K562 (cell line): ENCODE results near the gene CEP192. TPM values are rescaled to one million over a fixed set of nuclear protein-coding genes. Genes with fewer than 3 reads are reported as not detected.

Experiments
- ATF7 ChIP-seq: fragments of 450-650 bp; IDR thresholded peaks from 2 replicates; pipeline ENCODE4 v1.7.1; 2014; ENCODE audit warnings: mild to moderate bottlenecking, moderate library complexity
- BMI1 ChIP-seq: fragments of 150-350 bp; IDR thresholded peaks from 2 replicates; pipeline ENCODE4 v1.6.1; 2014; ENCODE audit warnings: low read length
- BRD4 ChIP-seq: fragments of 200-600 bp; sonication (generic); IDR thresholded peaks from 2 replicates; pipeline ENCODE4 v1.6.1; 2017; ENCODE audit warnings: inconsistent platforms
- CC2D1A ChIP-seq: fragments of 450-650 bp; IDR thresholded peaks from 2 replicates; pipeline ENCODE4 v1.6.1; 2017; ENCODE audit warnings: mild to moderate bottlenecking
- ESRRB ChIP-seq: fragments of 250-450 bp; sonication (Bioruptor Pico); IDR thresholded peaks from 2 replicates; pipeline ENCODE4 v1.5.0; 2020; ENCODE audit warnings: mild to moderate bottlenecking, moderate library complexity, borderline replicate concordance
- FIP1L1 ChIP-seq: fragments of 200-400 bp; formaldehyde crosslinking; IDR thresholded peaks from 2 replicates; pipeline ENCODE4 v1.6.1; 2018; ENCODE audit warnings: mild to moderate bottlenecking, low read depth, low read length; ENCODE audit not compliant: poor library complexity, severe bottlenecking
- GTF2F1 ChIP-seq: IDR thresholded peaks from 2 replicates; pipeline ENCODE4 v1.6.1; 2011; ENCODE audit warnings: low read depth, low read length, improper control_type of control experiment
- HDAC8 ChIP-seq: fragments of 450-650 bp; IDR thresholded peaks from 2 replicates; pipeline ENCODE4 v1.6.1; 2016; ENCODE audit warnings: mild to moderate bottlenecking, missing genetic modification characterization, moderate library complexity, missing compliant biosample characterization
- HNRNPLL ChIP-seq: fragments of 200-400 bp; formaldehyde crosslinking; IDR thresholded peaks from 2 replicates; pipeline ENCODE4 v1.6.1; 2017; ENCODE audit warnings: low read length, low read depth, mild to moderate bottlenecking; ENCODE audit not compliant: poor library complexity, severe bottlenecking
- JUN ChIP-seq, 2 experiments: sonication (generic) in 1 of 2; formaldehyde crosslinking in 1 of 2; IDR thresholded peaks; 2 replicates each; pipeline versions ENCODE4 v1.6.1 to v1.8.0; 2012 to 2022; ENCODE audit warnings: borderline replicate concordance in 2 of 2, mild to moderate bottlenecking in 2 of 2, improper control_type of control experiment in 1 of 2, low read depth in 1 of 2, low read length in 1 of 2, missing genetic modification reagents in 1 of 2
- KDM4B ChIP-seq, 2 experiments: fragments of 450-650 bp in 1 of 2; sonication (generic) in 1 of 2; IDR thresholded peaks; 2 replicates each; pipeline ENCODE4 v1.6.1; 2016 to 2017; ENCODE audit warnings: borderline replicate concordance in 2 of 2, antibody characterized with exemption in 1 of 2, low read depth in 1 of 2, mild to moderate bottlenecking in 1 of 2
- MEIS2 ChIP-seq: fragments of 450-650 bp; IDR thresholded peaks from 2 replicates; pipeline ENCODE4 v1.6.1; 2014; ENCODE audit warnings: mild to moderate bottlenecking; ENCODE audit not compliant: partially characterized antibody
- NUFIP1 ChIP-seq: fragments of 450-650 bp; IDR thresholded peaks from 2 replicates; pipeline ENCODE4 v1.6.1; 2018; ENCODE audit not compliant: partially characterized antibody
- OTX1 ChIP-seq: fragments of 450-650 bp; formaldehyde crosslinking; IDR thresholded peaks from 2 replicates; pipeline ENCODE4 v1.4.0; 2022; ENCODE audit warnings: mild to moderate bottlenecking
- POLR2H ChIP-seq: IDR thresholded peaks from 2 replicates; pipeline ENCODE4 v1.6.1; 2016; ENCODE audit warnings: missing genetic modification characterization, low read depth, mild to moderate bottlenecking, control low read depth, missing compliant biosample characterization, moderate library complexity
- RBM22 ChIP-seq: fragments of 200-400 bp; formaldehyde crosslinking; IDR thresholded peaks from 2 replicates; pipeline ENCODE4 v1.6.1; 2018; ENCODE audit warnings: low read length, low read depth; ENCODE audit not compliant: poor library complexity, severe bottlenecking
- SLC30A9 ChIP-seq: fragments of 250-450 bp; sonication (Bioruptor Pico); IDR thresholded peaks from 2 replicates; pipeline ENCODE4 v1.8.0; 2022; ENCODE audit warnings: mild to moderate bottlenecking, moderate library complexity
- SRSF3 ChIP-seq: fragments of 200-400 bp; formaldehyde crosslinking; IDR thresholded peaks from 2 replicates; pipeline ENCODE4 v1.6.1; 2016; ENCODE audit warnings: mild to moderate bottlenecking, low read length, moderate library complexity; ENCODE audit not compliant: insufficient read depth
- polyA plus RNA-seq, 8 experiments: library from polyadenylated mRNA; depleted of rRNA in 4 of 8; stranded (reverse) in 5 of 8; unstranded in 3 of 8; fragments of >200 nt; fragmentation: Nextera tagmentation in 2 of 8; fragmentation: Illumina TruSeq in 1 of 8; extraction: Ambion mirVana in 2 of 8; extraction: Trizol in 1 of 8; gene quantifications; 2 replicates each; pipeline versions ENCODE4 v1.2.1 to v1.2.3, GENCODE V29; 2011 to 2014; ENCODE audit warnings: inconsistent platforms in 1 of 8, missing spikeins in 1 of 8
- total RNA-seq, 7 experiments: library from RNA; depleted of rRNA in 6 of 7; stranded (reverse); fragments of >200 nt in 6 of 7; fragmentation: Illumina TruSeq in 2 of 7; extraction: Trizol in 2 of 7; gene quantifications; 2 replicates each; pipeline versions ENCODE4 v1.2.1 to v1.2.3, GENCODE V29; 2011 to 2021; ENCODE audit warnings: low replicate concordance in 1 of 7
- TF ChIP-seq, protein P1 (sequence below): fragments of 450-650 bp; formaldehyde crosslinking; IDR thresholded peaks from 2 replicates; pipeline ENCODE4 v1.4.0; 2020; ENCODE audit warnings: mild to moderate bottlenecking, moderate library complexity
- TF ChIP-seq, protein P2 (sequence below): sonication (generic); formaldehyde crosslinking; IDR thresholded peaks from 2 replicates; pipeline ENCODE4 v1.8.0; 2023; ENCODE audit warnings: mild to moderate bottlenecking, missing genetic modification reagents
- TF ChIP-seq, protein P3 (sequence below), 2 experiments: fragments of 450-650 bp in 1 of 2; sonication (generic) in 1 of 2; formaldehyde crosslinking; conservative IDR thresholded peaks; 2 replicates each; pipeline versions ENCODE4 v1.4.0 to v1.8.1; 2020 to 2022; ENCODE audit warnings: mild to moderate bottlenecking in 1 of 2, missing genetic modification reagents in 1 of 2
- TF ChIP-seq, protein P4 (sequence below): fragments of 450-650 bp; IDR thresholded peaks from 2 replicates; pipeline ENCODE4 v1.6.1; 2014; ENCODE audit warnings: low read depth, mild to moderate bottlenecking, moderate library complexity, borderline replicate concordance

Gene CEP192
- total and polyA plus RNA-seq, 9 of the 15 experiments (the other 6 are each of a cell fraction or from before 2014, with no cell fraction given), result 14.4 to 54.4 (median 35.8) TPM

DNA sequence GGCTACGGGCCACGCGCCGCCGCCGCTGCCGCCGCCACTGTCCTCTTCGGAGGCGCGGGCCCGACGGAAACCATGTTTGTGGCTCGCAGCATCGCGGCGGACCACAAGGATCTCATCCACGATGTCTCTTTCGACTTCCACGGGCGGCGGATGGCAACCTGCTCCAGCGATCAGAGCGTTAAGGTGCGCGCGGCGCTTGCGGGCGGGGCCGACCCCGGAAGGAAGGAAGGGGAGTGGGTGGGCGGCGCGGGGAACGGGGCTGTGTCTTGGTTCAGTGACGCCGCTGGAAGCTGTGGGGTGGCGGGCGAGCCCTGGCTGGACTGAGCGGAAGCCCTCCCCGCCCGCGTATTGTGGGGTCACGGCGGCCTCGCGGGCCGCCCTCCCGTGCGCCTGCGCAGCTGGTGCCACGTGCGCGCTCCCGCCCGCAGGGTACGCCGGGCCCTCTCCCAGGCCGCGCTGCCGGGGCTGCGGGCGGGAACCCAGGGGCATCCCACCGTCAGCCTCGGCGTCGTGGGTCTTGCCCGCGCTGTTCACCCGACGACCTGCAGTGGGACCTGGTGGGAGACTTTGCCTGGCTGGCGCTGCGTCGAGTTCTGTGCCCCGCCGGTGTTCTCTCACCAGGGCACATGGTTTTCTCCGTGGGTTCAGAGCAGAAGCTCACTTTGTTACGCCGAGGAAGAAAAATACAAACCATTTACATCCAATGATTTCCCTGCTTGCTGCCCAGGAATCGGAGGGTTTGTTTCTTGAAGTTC is 42.9 kb upstream of the CEP192 start (continued):
- TF ChIP-seq GTF2F1 (peak; percentile 75), RBM22 (no peak), FIP1L1 (peak; percentile 72), BRD4 (peak; percentile 26; the same call in 1 of the 2 replicates), MEIS2 (peak; percentile 75), NUFIP1 (peak; percentile 87), CC2D1A (peak; percentile 79; the same call in 1 of the 2 replicates), HDAC8 (tag) (peak; percentile 92), ESRRB (no peak), POLR2H (tag) (peak; percentile 86), OTX1 (peak; percentile 16; the same call in 1 of the 2 replicates), ATF7 (peak; percentile 58), SLC30A9 (CRISPR knock-in tag) (no peak), JUN (IDR thresholded peaks at IDR 0.05; ENCODE audit: borderline replicate concordance, low read depth, low read length) (peak; percentile 25; the same call in 1 of the 2 replicates), JUN (CRISPR knock-in tag; IDR thresholded peaks at IDR 0.05; ENCODE audit: borderline replicate concordance) (peak; percentile 85), KDM4B (IDR thresholded peaks at IDR 0.05; ENCODE audit: borderline replicate concordance in 2 of 2, low read depth in 1 of 2) (peak in 1 of 2 experiments; percentile 31; a peak in 1 of 4 replicates), HNRNPLL (peak; percentile 46), BMI1 (no peak), SRSF3 (no peak)
- TF ChIP-seq, protein P1, sequence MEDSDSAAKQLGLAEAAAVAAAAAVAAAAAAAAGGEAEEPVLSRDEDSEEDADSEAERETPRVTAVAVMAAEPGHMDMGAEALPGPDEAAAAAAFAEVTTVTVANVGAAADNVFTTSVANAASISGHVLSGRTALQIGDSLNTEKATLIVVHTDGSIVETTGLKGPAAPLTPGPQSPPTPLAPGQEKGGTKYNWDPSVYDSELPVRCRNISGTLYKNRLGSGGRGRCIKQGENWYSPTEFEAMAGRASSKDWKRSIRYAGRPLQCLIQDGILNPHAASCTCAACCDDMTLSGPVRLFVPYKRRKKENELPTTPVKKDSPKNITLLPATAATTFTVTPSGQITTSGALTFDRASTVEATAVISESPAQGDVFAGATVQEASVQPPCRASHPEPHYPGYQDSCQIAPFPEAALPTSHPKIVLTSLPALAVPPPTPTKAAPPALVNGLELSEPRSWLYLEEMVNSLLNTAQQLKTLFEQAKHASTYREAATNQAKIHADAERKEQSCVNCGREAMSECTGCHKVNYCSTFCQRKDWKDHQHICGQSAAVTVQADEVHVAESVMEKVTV (CRISPR knock-in tag), result no peak
- TF ChIP-seq, protein P2, sequence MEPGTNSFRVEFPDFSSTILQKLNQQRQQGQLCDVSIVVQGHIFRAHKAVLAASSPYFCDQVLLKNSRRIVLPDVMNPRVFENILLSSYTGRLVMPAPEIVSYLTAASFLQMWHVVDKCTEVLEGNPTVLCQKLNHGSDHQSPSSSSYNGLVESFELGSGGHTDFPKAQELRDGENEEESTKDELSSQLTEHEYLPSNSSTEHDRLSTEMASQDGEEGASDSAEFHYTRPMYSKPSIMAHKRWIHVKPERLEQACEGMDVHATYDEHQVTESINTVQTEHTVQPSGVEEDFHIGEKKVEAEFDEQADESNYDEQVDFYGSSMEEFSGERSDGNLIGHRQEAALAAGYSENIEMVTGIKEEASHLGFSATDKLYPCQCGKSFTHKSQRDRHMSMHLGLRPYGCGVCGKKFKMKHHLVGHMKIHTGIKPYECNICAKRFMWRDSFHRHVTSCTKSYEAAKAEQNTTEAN (CRISPR knock-in tag), result 0 out of 2 replicates have a peak, but pooled peaks have one; percentile 50
- TF ChIP-seq, protein P3, sequence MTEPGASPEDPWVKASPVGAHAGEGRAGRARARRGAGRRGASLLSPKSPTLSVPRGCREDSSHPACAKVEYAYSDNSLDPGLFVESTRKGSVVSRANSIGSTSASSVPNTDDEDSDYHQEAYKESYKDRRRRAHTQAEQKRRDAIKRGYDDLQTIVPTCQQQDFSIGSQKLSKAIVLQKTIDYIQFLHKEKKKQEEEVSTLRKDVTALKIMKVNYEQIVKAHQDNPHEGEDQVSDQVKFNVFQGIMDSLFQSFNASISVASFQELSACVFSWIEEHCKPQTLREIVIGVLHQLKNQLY (CRISPR knock-in tag; conservative IDR thresholded peaks at IDR 0.05), result peak; percentile 52 to 88; a peak in 3 of 4 replicates
- TF ChIP-seq, protein P4, sequence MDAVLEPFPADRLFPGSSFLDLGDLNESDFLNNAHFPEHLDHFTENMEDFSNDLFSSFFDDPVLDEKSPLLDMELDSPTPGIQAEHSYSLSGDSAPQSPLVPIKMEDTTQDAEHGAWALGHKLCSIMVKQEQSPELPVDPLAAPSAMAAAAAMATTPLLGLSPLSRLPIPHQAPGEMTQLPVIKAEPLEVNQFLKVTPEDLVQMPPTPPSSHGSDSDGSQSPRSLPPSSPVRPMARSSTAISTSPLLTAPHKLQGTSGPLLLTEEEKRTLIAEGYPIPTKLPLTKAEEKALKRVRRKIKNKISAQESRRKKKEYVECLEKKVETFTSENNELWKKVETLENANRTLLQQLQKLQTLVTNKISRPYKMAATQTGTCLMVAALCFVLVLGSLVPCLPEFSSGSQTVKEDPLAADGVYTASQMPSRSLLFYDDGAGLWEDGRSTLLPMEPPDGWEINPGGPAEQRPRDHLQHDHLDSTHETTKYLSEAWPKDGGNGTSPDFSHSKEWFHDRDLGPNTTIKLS, result peak; percentile 93
